Measurements from ENCODE around the gene CCDC157. TPM values are rescaled to one million over a fixed set of nuclear protein-coding genes. Genes with fewer than 3 reads are reported as not detected.

Gene CCDC157
- total RNA-seq: 1 to 10 TPM; 1.4 to 5.2 (median 3.3) TPM

DNA sequence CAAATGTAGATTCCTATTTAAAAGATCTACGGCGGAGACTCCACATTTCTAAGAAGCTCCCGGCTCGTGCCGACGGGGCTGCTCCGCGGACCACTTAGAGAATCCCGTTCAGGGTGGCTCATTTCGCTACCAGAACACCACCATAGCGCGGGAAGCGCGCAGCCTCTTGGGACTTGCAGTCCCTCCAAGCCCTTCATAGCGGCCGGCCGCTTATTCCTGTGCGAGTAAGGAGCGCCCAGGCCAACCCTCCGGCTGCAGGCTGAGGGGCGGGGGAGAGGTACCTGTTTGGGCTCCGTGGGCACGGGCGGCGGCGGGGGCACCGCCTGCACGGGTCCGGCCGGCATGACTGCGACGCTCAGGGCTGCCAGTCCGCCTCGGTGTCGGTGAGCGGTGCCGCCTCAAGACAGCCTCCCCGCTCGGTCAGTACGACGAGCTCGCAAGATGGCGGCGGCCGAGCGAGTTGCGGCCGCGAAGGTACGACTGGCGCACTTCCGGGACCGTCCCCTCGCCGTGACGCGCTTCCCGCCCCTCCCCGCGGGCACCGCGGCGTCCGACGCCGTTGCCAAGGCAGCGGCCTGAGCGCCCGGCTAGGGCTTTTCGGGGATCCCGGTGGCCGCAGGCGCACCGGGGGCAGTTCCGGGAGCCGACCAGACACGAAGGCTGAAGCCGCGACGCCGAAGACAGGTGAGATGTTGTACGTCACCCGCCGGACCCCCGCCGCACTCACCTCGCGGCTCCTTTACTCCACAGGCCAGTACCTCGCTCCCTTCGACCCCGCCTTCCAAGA, at the start of gene CCDC157, which contains the start of gene SF3A1:
TSS of gene CCDC157 (plus strand) at position 559 of the 787 bp plus-strand sequence. CDS start 8,994 bp downstream, outside the sequence.
TSS of gene SF3A1 (minus strand) at position 446 of the 787 bp plus-strand sequence. CDS start at position 344, 102 bp downstream.
- Histone ChIP-seq H3K9me3 (no peaks in the 10 kb centered on the region), H3K27ac (peak within 1 kb of the TSS; percentile 94 to 96 (median 95)), H3K27me3 (no peaks in the 10 kb centered on the region), H3K4me3 (peak within 1 kb of the TSS; percentile 55 to 84 (median 70)), H3K36me3 (peaks cover 0 to 15% (median 7%) of the 10 kb centered on the region in 4 donors), H3K4me1 (peaks cover 15 to 34% (median 25%) of the 10 kb centered on the region in 4 donors)
- WGBS, 2 donors (ENCODE audit: low coverage in 1 of 2): 1% methylated on average over 57 of the region's 91 CpGs; no CpG with 5 or more reads in 1 of the 2 donors
- DNase-seq: peak; percentile 90
- intact Hi-C loops (cut with DNase I; ENCODE audit: low total_unique reads) (loop anchor here (2.0 to 10.0 kb wide), 2 partner anchors 68 to 92 kb away; partner anchors contain the start of genes CASTOR1 and OSM), in situ Hi-C loops (cut with MboI; ENCODE audit: low pct_ligation_motif_present in 1 of 4, low pct_unique_long_range_greater_than_20kb in 1 of 4, low sequenced_read_pairs in 3 of 4) (loop anchor here in 1 of 4 donors (25.0 kb wide), 1 partner anchor 244 kb away; no protein-coding TSS in a partner anchor)
- TF ChIP-seq POLR2AphosphoS5 (IDR thresholded peaks at IDR 0.05) (peak; percentile 81 to 96 (median 95)), EP300 (IDR thresholded peaks at IDR 0.05; ENCODE audit: low read depth) (no peak), POLR2A (IDR thresholded peaks at IDR 0.05) (peak; percentile 88)
- TF ChIP-seq, protein P1, sequence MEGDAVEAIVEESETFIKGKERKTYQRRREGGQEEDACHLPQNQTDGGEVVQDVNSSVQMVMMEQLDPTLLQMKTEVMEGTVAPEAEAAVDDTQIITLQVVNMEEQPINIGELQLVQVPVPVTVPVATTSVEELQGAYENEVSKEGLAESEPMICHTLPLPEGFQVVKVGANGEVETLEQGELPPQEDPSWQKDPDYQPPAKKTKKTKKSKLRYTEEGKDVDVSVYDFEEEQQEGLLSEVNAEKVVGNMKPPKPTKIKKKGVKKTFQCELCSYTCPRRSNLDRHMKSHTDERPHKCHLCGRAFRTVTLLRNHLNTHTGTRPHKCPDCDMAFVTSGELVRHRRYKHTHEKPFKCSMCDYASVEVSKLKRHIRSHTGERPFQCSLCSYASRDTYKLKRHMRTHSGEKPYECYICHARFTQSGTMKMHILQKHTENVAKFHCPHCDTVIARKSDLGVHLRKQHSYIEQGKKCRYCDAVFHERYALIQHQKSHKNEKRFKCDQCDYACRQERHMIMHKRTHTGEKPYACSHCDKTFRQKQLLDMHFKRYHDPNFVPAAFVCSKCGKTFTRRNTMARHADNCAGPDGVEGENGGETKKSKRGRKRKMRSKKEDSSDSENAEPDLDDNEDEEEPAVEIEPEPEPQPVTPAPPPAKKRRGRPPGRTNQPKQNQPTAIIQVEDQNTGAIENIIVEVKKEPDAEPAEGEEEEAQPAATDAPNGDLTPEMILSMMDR (IDR thresholded peaks at IDR 0.05): peak in 1 of 5 experiments; percentile 27

DNA sequence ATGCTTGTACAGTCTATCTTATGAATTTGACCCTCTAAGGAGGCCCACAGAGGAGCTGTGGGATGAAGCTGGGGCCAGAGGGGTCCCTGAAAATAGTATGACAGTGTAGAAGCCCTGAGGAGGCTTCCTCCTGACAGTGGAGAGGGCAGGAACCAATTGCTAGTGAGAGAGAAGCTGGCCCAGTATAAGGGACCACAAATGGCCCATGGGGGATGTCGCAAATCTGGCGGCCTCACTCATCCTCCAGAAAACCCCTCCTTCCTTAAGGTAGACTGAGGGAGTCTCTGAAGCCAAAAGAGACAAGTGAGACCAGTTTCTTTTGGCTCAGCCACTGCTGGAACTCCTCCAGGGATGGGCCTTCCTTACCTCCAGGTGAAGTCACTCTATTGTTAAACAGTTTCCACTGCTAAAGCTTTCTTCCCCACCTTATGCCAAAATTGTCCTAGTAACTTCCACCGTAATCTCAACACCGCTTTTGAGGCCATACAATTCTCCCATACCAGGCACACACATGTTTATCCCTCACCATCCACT, 49.7 kb upstream of the CCDC157 start:
- H3K9me3 ChIP-seq: no peaks in the 10 kb centered on the region
- in situ Hi-C loops (cut with MboI; ENCODE audit: low pct_ligation_motif_present in 1 of 4, low pct_unique_long_range_greater_than_20kb in 1 of 4, low sequenced_read_pairs in 3 of 4) (no loop called here), intact Hi-C loops (cut with DNase I; ENCODE audit: low total_unique reads) (no loop called here)
- H3K27me3 ChIP-seq: no peaks in the 10 kb centered on the region
- no peak for DNase-seq
- H3K27ac ChIP-seq: peak overlapping the region; percentile 84 to 90 (median 88)
- H3K4me3 ChIP-seq: no peak overlapping the region
- WGBS, 2 donors (ENCODE audit: low coverage in 1 of 2): 75 to 78% methylated on average over 2 to 4 of the region's 4 CpGs
- H3K4me1 ChIP-seq: peaks cover 89 to 100% (median 97%) of the 10 kb centered on the region in 4 donors
- TF ChIP-seq EP300 (IDR thresholded peaks at IDR 0.05; ENCODE audit: low read depth) (no peak), POLR2A (IDR thresholded peaks at IDR 0.05) (no peak), POLR2AphosphoS5 (IDR thresholded peaks at IDR 0.05) (no peak)
- TF ChIP-seq, protein P1 (IDR thresholded peaks at IDR 0.05): no peak
- H3K36me3 ChIP-seq: no peaks in the 10 kb centered on the region

DNA sequence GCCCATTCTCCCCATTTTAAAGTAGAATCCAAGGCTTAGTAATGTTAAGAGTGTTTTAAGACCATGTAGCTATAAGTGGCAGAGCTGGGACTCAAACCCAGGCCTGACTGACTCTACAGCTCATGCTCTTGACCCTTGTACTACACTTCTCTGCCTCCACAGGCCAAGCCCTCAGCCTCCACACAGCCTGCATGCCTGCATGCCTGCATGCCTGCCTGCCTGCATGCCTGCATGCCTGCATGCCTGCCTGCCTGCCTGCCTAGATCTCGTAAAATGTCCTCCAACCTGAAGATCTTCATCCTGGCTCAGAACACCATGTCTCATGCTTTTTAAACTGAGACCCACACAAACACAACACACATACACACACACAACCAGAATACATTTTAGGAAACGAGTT, 48.7 kb upstream of the CCDC157 start:
- TF ChIP-seq EP300 (IDR thresholded peaks at IDR 0.05; ENCODE audit: low read depth): no peak
- TF ChIP-seq POLR2AphosphoS5 (IDR thresholded peaks at IDR 0.05): no peak
- TF ChIP-seq, protein P1 (IDR thresholded peaks at IDR 0.05): no peak
- TF ChIP-seq POLR2A (IDR thresholded peaks at IDR 0.05): no peak
- Histone ChIP-seq H3K27ac (peak overlapping the region; percentile 84 to 90 (median 88)), H3K4me3 (no peak overlapping the region), H3K36me3 (no peaks in the 10 kb centered on the region), H3K9me3 (no peaks in the 10 kb centered on the region), H3K4me1 (peaks cover 89 to 100% (median 96%) of the 10 kb centered on the region in 4 donors), H3K27me3 (no peaks in the 10 kb centered on the region)
- intact Hi-C loops (cut with DNase I; ENCODE audit: low total_unique reads): no loop called here
- 70 to 83% methylated on average over 2 of the region's 2 CpGs for WGBS, 2 donors (ENCODE audit: low coverage in 1 of 2)
- DNase-seq: no peak
- in situ Hi-C loops (cut with MboI; ENCODE audit: low pct_ligation_motif_present in 1 of 4, low pct_unique_long_range_greater_than_20kb in 1 of 4, low sequenced_read_pairs in 3 of 4): no loop called here

Data from transverse colon (tissue), 4 donors.